ENCODE measurements around the gene CEP162.

- TF ChIP-seq CTCF (IDR thresholded peaks at IDR 0.05) (no peak), POLR2A (IDR thresholded peaks at IDR 0.05) (no peak)
Observed at GRCh38 chr6:84251891-84252539, 24.6 kb upstream of the CEP162 start.

Data from lower leg skin (tissue), 3 donors.